AG09319 (cell line): Measurements from ENCODE around the gene GDF3.
"Not testable (repeated sequence)": the region's sequence is repeated elsewhere in the genome, so short reads cannot be mapped to it uniquely, and the experiment has no call there.

Experiments used
- DNase-seq: peaks from one replicate; pipeline ENCODE4 v3.0.0-alpha.2; 2010; ENCODE audit warnings: low read depth; ENCODE audit errors: extremely low read depth
- CTCF ChIP-seq: IDR thresholded peaks from 2 replicates; pipeline ENCODE4 v1.5.1; 2011; ENCODE audit warnings: low read depth, mild to moderate bottlenecking, inconsistent platforms, low read length, moderate library complexity

Gene GDF3

GRCh38 chr12:7695566-7696197 lies at the start of gene GDF3:
Gene GDF3 (minus strand): TSS chr12:7695775. CDS start chr12:7695728, 47 bp downstream.
- no peak for DNase-seq
- TF ChIP-seq CTCF: no peak

GRCh38 chr12:7732993-7733392 lies 37.4 kb upstream of the GDF3 start:
- TF ChIP-seq CTCF: no peak
- no peak for DNase-seq

- TF ChIP-seq CTCF: no peak
- no peak for DNase-seq
Observed at GRCh38 chr12:7731486-7731885, 35.9 kb upstream of the GDF3 start.

- DNase-seq: not testable (repeated sequence)
Observed at GRCh38 chr12:7730984-7731383, 35.4 kb upstream of the GDF3 start.

- no peak for DNase-seq
- no peak for TF ChIP-seq CTCF
Observed at GRCh38 chr12:7729746-7730145, 34.2 kb upstream of the GDF3 start.

- no peak for DNase-seq
- TF ChIP-seq CTCF: no peak
Observed at GRCh38 chr12:7723926-7724325, 28.4 kb upstream of the GDF3 start.

- no peak for TF ChIP-seq CTCF
- no peak for DNase-seq
Observed at GRCh38 chr12:7719946-7720730, 24.6 kb upstream of the GDF3 start.
